ENCODE results near the gene TOMM22.

Gene TOMM22

GRCh38 chr22:38724176-38724575 is 42.4 kb downstream of the TOMM22 start:
- no peak for TF ChIP-seq CTCF (IDR thresholded peaks at IDR 0.05; ENCODE audit: insufficient read depth, low read length, poor library complexity, severe bottlenecking)
- Histone ChIP-seq H3K4me3 (replicated peaks; ENCODE audit: low read depth, low read length) (no peak overlapping the region), H3K27me3 (replicated peaks; ENCODE audit: control insufficient read depth, insufficient read depth, low read length) (no peaks in the 10 kb centered on the region), H3K36me3 (ENCODE audit: control insufficient read depth, insufficient read depth, low read length) (peaks cover 55% of the 10 kb centered on the region)
- no peak for DNase-seq (ENCODE audit: extremely low read depth, insufficient read length)

GRCh38 chr22:38724926-38725571 is 43.3 kb downstream of the TOMM22 start:
- DNase-seq (ENCODE audit: extremely low read depth, insufficient read length) = no peak

GRCh38 chr22:38725900-38726655 is 44.3 kb downstream of the TOMM22 start:
- Histone ChIP-seq H3K36me3 (ENCODE audit: control insufficient read depth, insufficient read depth, low read length) (peaks cover 69% of the 10 kb centered on the region), H3K4me3 (replicated peaks; ENCODE audit: low read depth, low read length) (no peak overlapping the region), H3K27me3 (replicated peaks; ENCODE audit: control insufficient read depth, insufficient read depth, low read length) (no peaks in the 10 kb centered on the region)
- no peak for TF ChIP-seq CTCF (IDR thresholded peaks at IDR 0.05; ENCODE audit: insufficient read depth, low read length, poor library complexity, severe bottlenecking)
- DNase-seq (ENCODE audit: extremely low read depth, insufficient read length) = no peak

More at GRCh38 chr22:38724926-38725571, 43.3 kb downstream of the TOMM22 start:
- Histone ChIP-seq H3K27me3 (replicated peaks; ENCODE audit: control insufficient read depth, insufficient read depth, low read length) (no peaks in the 10 kb centered on the region), H3K4me3 (replicated peaks; ENCODE audit: low read depth, low read length) (no peak overlapping the region), H3K36me3 (ENCODE audit: control insufficient read depth, insufficient read depth, low read length) (peaks cover 63% of the 10 kb centered on the region)
- peak; percentile 56 for TF ChIP-seq CTCF (IDR thresholded peaks at IDR 0.05; ENCODE audit: insufficient read depth, low read length, poor library complexity, severe bottlenecking)

- H3K36me3 ChIP-seq (ENCODE audit: control insufficient read depth, insufficient read depth, low read length) = peaks cover 67% of the 10 kb centered on the region
- TF ChIP-seq CTCF (IDR thresholded peaks at IDR 0.05; ENCODE audit: insufficient read depth, low read length, poor library complexity, severe bottlenecking) = no peak
- H3K27me3 ChIP-seq (replicated peaks; ENCODE audit: control insufficient read depth, insufficient read depth, low read length) = no peaks in the 10 kb centered on the region
- DNase-seq (ENCODE audit: extremely low read depth, insufficient read length) = no peak
- no peak overlapping the region for H3K4me3 ChIP-seq (replicated peaks; ENCODE audit: low read depth, low read length)
These were observed 45.4 kb downstream of the TOMM22 start for GRCh38 chr22:38727123-38727522.

- no peaks in the 10 kb centered on the region for H3K27me3 ChIP-seq (replicated peaks; ENCODE audit: control insufficient read depth, insufficient read depth, low read length)
- H3K36me3 ChIP-seq (ENCODE audit: control insufficient read depth, insufficient read depth, low read length) = peaks cover 65% of the 10 kb centered on the region
- H3K4me3 ChIP-seq (replicated peaks; ENCODE audit: low read depth, low read length) = no peak overlapping the region
- no peak for DNase-seq (ENCODE audit: extremely low read depth, insufficient read length)
- no peak for TF ChIP-seq CTCF (IDR thresholded peaks at IDR 0.05; ENCODE audit: insufficient read depth, low read length, poor library complexity, severe bottlenecking)
These were observed 46.0 kb downstream of the TOMM22 start for GRCh38 chr22:38727530-38728451.
